NCI-H2107 treated with DMSO at 0.1 percent for 48 hours (cell line): ENCODE data around the gene FZD10.

Source experiments
- DNase-seq: peaks from one replicate; lab custom pipeline; 2025; ENCODE audit not compliant: unreplicated experiment; lab: John Stamatoyannopoulos, UW

Gene FZD10

DNA sequence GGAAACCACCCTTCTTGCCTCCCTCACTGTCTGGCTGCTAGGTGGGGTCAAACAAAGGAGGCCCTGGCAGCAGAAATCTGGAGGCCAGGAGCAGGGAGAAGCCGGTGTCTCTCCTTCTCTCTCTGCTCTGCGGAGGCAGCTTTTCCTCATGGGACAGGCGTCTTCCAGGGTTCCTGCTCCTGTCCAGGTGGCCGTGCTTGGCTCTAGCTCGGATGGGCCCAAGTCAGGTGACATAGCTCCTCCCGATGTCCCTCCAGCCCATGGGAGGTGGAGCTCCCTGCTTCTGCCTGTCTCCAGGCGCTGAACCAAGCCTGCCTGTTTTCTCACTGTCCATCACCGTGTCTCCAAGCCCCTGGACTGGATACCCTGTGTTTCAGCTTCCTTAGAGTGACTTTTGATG is 30.5 kb upstream of the FZD10 start:
- no peak for DNase-seq

DNA sequence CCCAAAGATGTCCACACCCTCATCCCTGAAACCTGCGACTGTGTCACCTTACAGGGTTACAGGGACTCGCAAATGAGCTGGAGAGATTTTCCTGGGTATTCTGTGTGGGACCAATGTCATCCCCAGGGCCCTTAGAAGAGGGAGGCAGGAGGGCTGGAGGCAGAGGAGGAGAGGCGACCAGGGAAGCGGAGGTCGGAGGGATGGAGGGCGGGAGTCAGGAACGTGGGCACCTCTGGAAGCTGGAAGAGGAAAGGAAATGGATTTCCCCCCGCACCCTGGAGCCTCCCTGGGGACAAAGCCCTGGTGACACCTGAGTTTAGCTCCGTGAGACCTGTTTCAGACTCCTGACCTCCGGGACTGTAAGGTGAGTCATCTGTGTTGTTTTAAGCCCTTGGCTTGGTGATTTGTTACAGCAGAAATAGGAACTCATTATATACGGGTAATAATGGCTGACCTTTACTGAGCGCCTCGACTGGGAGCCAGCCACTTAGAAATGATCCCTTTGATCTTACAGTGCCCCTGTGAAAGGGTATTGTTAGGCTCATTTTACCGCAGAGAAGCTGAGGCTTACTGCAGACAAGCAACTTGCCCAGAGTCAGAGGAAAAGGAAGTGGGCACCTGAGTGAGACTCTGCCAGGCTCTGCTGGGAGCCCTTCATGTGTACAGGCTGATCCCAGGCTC is 29.3 kb upstream of the FZD10 start:
- no peak for DNase-seq

DNA sequence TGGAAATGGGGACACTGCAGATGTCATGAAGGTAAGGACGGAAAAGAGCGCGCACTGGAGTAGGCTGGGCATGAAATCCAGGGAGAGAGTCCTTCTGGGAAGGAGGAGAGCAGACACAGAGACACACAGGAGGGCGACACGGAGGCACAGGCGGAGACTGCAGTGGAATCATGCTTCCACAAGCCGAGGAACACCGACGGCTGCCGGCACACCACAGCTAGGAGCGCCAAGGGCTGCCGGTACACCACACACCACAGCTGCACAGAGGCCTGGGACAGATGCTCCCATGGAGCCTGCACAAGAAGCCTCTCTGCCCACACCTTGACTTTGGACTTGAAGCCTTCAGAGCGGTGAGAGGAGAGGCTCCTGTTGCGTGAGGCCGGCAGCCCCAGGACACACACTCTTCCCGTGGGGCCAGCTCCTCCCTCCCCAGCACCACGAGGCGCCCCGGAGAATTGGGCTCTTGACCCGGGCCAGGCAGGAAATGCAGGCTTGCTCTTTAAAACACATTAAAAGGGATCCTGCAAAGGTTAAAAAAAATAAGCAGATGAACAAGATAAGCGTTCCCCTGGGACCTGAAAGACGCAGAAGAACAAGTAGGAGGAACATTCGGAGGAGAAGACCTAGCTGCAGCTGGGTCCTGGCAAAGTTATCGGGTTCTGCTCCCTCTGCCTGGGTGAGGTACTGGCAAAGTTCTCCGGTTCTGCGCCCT is 28.3 kb upstream of the FZD10 start:
- no peak for DNase-seq

DNA sequence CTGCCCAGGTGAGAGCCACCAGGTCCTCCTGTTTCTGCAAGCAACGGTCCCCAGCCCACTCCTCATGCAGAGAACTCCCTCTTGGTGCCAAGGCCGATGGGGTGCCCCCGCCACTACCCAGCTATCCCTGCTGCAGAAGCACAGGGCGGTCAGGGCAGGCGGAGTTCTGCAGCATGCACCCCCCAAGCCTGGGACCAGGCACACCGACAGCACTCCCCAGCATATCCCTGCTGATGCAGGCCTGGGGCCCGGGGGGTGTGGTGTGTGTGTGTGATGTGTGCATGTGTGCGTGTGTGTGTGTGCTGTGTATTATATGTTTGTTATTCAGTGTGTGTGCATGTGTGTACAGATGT is 27.7 kb upstream of the FZD10 start:
- DNase-seq = no peak

DNA sequence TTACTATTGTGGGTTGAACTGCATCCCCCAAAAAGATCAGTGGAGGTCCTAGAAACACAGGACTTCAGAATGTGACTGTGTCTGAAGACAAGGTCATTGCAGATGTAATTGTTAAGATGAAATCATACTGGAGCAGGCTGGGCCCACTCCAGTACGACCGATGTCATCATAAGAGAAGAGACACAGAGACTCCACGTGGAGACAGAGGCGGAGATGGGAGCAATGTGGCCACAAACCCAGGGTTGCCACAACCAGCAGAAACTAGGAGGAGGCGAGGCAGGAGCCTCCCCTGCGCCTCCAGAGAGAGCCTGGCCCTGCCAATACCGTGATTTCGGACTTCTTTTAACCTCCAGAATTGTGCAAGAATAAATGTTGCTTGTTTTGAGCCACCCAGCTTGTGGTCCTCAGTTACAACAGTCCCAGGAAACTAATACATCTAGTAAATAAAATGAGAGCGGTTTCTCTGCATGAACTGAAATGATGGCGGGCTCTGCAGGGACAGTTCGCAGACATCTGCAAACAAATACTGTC is 25.7 kb upstream of the FZD10 start:
- no peak for DNase-seq

DNA sequence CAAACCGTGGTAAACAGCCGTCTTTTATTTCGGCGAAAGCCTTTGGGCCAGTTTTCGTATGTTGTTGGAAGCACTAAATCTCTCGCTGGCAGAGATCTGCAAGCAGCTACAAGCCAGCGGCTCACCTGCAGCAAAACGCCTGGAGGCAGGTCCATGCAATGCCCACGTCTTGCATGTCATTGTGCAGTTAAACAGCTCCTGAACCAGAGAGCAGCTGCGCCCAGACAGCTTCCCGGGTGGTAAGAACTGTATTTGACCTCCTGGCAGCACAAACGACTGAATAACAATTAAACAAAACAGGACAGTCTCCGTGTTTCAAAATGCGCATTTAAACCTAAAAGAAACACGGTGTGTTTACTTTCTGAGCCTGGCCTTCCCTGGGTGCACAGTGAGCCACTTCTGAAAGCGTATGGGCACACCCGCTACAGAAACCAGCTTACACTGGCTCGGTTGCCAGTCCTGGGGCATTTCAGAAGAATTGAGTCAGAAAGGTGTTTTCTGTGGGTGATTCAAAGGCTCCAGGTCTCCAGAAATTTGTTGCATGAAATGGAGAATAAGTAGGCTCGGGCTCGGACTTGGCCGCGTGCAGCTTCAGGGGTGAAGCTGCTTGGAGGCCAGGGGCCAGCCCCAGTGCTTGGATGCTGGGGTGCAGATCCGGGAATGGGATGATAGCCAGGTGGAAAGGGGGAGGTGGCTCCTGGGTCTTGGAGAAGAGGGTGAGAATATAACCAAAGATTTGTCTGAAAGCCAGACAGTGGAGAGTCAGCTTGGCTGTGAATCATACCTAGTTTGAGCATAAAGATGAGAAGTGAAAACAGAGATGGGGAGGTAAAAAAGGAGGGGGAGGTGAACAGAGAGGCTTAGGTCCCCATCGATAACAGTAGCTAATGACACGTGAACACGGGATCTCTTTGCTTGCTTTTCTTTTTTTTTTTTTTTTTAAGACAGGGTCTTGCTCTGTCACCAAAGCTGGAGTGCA is 24.9 kb upstream of the FZD10 start:
- DNase-seq = no peak

DNA sequence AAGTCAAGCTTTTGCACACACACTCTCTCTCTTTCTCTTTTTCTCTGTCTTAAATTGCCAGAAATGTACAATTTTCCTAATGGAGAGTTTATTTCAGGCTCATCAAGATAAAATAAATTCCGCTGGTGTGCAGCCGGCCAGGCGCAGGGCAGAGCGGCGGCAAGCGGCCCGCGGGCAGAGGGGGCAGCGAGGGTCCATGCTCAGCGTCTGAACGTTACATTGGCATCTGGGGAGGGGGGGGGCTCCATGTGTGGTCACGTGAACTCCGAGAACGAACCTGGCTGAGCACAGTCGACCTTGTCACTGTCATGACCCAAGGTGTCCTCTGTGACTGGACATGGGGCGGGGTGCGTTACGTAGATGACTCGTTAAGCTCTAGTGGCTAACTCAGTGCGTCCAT is 23.8 kb upstream of the FZD10 start:
- DNase-seq = no peak

DNA sequence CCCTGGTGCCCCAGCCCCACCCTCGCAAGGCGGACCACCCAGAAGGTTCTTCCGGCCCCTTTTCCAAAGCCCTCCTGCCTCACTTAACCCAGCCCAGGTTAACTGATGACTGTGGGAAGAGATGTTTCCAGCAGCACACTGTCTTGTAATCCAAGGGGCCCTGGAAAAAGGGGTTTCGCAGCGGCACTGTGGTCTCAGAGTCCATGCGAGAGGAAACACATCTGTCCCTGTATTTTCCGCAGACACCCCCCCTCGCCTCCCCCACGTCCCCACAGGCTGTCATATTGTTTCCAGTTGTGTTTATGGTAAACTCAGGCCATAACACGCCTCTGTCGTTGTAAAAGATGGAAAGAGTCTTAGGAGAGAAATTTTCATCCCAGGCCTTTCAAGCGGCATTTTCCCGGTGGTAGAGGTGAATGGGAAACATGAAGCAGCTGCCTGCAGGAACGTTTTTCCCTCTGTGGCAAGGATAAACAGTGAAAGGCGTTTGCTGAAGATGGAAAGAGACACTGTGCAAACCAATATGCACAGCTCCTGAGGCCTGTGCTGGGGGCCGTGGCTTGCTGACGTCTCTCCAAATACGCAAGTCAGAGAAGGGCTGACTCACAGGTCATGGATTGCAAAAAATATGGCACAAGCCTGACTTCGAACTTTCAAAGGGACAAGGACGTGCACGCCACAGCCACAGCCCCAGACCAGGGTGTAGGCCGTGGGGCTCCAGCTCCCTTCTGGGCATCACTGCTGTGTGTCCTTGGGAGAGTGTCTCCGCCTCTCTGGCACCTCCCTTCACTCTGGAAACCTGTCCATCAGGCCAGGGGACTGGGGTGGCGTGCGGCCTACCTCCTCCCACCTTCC is 22.5 kb upstream of the FZD10 start:
- DNase-seq = no peak

DNA sequence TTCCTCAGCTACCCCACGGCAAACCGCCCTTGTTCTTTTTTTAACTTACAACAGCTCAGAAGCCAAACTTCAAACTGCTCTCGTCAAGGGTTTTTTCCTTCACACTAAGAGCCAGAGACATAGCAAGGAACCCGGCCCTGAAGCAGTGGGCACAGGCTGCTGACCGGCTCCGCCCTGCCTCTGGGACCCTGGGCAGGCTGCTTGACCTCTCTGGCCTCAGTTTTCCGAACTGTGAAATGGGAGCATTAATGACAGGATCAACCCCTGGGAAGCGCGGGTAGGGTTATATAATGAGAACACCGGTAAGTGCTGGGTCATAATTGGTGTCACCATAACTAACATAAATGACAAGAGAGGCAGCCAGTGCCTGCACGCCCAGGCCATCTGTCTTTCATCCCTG is 21.2 kb upstream of the FZD10 start:
- no peak for DNase-seq

DNA sequence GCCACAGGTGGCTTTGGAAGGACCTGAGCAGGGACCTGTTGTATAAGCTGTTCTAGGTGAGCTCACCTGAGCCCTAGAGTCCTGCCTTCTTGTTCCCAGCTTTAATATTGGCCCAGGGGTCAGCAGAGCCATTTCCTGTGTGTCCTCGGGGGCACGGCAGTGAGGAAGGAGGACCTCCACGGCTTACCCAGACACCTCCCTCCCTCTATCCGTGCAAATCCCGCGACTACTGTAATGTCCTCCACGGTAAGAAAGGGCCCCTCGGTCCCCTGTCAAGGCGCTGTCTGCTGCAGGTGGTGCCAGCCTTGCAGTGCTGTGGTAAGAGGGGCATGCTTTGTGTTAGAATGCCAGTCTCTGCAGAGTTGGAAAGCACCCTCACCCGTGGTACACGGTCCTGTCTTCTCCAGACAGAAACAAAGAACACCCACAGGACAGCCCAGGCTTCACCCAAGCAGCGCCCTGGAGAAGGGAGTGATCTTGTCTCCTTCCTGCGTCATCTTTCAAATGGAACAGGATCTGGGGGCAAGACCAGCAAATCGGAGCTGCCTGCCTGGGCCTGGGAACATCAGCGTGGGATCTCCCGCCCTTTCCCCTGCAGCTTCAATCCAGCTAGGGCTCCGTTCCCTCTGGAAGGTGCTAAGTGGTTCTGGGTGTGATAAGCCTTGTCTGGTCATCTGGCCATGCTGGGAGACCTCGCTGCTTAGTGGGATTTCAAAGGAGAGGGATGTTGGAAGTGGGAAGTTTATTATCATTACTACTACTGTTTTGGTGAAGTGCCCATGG is 20.2 kb upstream of the FZD10 start:
- DNase-seq = no peak

DNA sequence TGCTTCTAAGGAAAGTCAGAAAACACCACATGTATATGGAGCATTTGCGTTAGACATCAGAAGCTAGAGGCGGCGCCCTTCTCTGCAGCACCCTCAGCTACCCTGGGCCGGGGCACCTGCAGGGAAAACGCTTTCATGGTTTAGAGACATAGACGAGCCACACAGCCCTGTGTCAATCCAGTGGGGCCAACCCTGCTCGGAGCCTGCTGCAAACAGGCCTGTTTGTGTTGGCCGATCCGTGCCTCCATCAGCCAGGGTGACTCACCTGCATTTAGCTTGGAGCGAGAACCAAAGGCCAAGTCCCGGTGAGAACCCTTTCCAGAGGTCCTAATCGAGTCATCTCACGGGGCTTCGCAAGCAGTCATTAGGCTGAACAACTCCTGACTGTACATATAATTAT is 19.5 kb upstream of the FZD10 start:
- no peak for DNase-seq

DNA sequence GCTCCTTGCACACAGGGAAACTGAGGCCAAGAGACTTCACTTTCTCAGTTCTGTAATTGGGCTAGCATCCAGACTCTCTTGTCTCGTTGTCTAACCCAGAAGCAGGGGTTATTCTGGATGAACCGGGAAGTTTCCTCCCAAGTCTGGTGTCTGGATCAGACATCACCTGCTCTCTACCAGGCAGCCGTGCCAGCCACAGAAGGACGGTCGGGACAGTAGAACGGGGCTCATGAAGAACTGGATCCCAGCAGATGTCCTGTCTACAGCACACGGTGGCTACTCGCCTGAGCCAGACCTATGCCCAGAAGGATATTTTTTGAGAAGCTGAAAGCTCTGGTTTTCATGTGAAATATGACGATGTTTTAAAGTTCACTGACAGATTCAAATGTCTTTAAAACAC is 19.1 kb upstream of the FZD10 start:
- no peak for DNase-seq

DNA sequence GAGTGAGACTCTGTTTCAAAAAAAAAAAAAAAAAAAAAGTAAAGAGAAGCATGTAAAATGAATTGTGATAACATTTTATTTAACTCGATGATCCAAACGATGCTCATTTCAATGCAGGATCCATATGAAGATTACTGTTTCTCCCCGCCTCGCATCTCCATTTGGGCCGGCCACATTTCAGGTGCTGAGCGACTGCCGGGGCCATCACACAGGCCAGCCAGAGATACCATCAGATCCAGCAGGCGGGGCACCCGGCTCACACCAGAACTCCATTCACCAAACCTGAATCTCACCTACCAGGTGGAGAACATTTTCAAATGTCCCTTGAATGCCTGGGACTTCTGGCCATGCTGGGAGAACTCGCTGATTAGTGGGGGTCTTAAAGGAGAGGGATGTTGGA is 18.0 kb upstream of the FZD10 start:
- DNase-seq = no peak

DNA sequence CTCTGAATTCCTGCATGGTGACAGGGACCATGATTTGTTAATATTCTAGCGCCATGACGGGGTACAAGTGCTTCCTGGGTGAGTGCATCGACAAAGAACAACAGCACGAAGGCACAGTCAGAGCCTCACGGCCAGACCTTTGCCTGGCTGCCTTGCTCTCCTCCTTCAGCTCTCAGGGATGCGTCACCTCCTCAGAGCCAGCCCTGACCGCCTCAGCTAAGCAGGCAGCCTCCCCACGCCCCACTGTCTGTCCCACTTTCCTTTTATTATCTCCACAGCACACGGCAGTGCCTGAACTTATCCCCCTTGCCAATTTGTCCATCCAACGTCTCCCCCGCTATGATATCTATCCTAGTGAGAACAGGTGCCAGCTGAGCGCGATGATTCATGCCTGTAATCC is 16.5 kb upstream of the FZD10 start:
- DNase-seq = no peak

DNA sequence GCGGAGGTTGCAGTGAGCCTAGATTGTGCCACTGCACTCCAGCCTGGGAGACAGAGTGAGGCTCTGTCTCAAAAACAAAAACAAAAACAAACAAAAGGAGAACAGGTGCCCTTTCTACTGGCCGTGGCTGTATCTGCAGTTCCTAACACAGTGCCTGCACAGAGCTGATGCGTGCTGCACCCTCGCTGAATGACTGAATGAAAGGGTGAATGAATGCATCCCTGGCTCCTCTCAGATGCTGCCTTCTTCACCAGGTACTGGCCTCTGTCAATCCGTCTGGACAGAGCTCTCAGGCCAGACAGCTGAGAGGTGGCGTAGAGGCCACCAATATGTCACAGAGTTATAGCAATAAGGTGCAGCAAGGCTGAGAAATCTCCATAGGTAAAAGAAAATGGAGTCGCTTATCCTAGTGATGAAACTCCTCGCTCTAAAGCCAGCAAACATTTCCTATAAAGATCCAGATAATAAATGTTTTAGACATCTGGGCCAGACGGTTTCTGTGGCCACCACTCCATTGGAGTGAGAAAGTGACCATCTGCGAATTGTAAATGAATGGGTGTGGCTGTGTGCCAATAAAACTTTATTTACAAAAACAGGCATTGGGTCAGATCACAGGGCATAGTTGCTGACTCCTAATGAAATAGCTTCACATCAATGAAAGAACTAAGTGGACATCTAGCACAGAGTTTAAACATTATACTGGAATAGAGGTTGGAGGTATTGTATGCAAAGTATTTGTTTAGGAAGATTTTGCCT is 15.9 kb upstream of the FZD10 start:
- no peak for DNase-seq

DNA sequence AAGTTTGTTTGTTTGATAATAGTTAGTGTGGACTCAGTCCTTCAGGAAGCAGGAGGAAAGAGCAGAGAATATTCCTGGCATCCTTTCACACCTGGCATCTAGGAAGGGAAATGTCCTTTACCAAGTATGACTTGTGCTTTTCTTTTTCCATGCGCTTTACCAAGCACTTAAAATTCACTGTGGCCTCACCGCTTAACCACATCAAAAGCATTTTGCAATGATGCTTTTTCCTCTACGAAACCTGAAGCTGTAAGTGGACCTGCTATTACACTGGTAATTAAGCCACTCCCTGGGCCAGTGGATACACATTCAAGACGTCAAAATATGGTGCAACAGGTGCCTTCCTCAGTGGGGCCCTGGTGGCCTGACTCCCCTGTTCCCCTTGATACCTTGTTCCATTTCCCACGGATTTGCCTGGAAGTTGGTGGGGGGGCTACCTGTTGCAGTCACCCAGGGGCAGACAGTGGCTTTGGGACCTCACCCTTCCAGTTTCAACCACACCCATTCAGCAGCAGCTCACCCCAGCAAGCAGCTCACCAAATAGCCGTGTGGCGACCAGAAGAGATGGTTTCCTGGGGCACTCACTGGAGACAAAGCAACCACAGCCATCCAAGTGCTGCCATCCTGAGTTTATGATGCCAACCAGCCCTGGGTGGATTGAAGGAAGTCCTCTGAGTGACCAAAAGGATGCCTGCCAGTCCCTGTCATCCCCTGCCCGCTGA is 14.2 kb upstream of the FZD10 start:
- DNase-seq = no peak

DNA sequence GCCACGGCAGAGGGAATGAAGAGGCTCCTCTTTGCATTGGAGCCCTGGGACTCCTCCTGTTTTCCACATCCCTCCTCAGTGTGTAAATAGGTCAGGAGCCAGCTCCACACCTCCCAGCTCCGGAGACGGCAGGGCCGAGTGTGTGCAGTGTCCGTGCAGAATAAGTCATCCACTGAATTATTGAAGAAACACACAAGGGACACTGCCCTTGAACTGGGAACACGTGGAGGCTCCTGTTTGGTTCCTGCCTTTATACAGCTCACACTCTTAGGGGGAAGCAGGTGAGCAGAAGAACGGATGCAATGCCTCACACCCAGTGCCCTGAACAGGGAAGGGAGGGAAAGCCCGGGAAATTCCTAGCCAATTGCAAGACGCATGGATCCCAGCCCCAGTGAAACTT is 10.4 kb upstream of the FZD10 start:
- no peak for DNase-seq

DNA sequence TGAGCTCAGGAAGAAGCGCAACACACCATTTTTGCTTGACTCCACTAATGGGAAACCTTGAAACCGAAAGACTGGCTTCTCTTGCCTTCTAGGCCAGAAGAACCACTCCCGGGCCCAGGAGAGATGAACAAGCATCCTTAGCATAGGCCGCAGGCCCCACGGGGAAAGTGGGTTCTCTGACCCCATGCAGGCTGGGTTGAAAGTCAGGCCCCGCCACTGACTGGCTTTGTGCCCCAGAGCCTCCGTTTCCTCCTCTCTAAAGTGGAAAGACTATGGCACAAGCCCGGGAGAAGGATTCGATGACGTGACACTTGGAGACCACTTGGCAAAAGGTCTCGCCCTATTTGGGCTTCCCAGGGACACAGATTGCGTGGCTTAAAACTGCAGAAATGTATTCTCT is 9.9 kb upstream of the FZD10 start:
- DNase-seq = no peak

DNA sequence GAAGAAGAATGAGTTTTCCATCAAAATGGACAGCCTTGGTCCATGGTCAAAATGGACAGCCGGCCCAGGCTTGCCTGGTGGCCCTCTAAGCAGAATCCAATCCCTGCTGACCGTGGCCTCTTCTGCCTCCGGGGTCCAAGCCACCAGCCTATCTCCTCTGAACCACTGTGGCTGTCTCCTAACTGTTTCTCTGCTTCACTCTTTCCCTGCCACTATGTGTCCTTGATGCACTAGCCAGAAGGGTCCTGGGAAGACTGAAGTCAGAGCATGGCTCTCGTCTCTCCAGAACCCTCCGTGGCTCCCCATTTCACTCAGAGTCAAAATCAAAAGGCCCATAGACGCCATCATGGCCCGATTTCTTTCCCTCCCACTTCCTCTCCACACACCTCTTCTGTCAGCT is 8.5 kb upstream of the FZD10 start:
- no peak for DNase-seq
